ENCODE measurements around the gene FSD1.

GRCh38 chr19:4302243-4302640, 2.2 kb upstream of the FSD1 start, which contains the start of gene TMIGD2:
- TF ChIP-seq CTCF (IDR thresholded peaks at IDR 0.05), result no peak
- no peak for TF ChIP-seq POLR2A (IDR thresholded peaks at IDR 0.05)

All from thyroid gland (tissue), 4 donors.